Activated CD4-positive, CD25-positive, alpha-beta regulatory T cell (primary cell): ENCODE results near the gene AFP.
"Not testable (repeated sequence)": the region's sequence is repeated elsewhere in the genome, so short reads cannot be mapped to it uniquely, and the experiment has no call there.

Experiments
- DNase-seq, 4 experiments: peaks; one replicate each; lab custom pipeline; 2025; lab: John Stamatoyannopoulos, UW

Gene AFP

DNA sequence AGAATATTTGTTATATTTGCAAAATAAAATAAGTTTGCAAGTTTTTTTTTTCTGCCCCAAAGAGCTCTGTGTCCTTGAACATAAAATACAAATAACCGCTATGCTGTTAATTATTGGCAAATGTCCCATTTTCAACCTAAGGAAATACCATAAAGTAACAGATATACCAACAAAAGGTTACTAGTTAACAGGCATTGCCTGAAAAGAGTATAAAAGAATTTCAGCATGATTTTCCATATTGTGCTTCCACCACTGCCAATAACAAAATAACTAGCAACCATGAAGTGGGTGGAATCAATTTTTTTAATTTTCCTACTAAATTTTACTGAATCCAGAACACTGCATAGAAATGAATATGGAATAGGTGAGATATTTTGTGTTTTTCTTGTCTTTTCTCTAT, at the start of gene AFP:
AFP (plus strand) TSS at position 238 of the 400 bp plus-strand sequence; CDS start at position 280, 42 bp downstream.
- DNase-seq, result no peak

DNA sequence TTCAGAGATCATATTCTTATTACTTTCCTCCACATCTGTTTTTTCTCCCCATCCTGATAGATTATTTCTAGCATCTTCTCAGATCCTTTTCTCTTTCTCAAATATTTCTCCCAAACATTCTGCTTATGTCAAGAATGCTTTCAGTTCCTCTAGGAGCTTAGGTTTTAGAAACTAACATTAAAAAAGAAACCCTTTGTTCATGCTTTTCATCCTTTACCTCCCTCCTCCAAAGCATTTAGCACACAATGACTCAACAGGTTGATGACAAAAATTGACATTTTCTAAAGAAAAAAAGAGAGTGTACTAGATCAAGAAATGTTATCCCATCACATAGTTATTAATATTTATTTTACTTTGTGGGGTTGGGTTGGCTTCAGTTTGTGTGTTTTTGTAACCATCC, 48.5 kb upstream of the AFP start:
- DNase-seq, result no peak

DNA sequence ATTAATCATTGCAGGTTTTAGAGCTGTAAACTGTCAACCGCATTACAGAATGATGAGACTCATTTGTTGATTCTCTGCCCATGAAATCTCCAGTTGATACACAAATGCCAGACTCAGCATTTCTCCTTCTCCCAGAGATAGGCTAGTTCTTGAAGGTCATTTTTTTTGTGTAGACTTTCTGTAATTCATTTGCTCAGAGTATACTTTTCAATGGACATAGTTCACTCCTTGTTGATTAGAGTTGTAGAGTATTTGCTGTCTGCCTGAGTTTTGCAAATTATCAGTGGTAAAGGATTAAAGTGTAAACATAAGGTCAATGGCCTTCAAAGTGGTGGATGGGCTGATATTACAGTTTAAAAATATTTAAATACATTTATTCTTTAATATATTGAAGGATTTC, 47.1 kb upstream of the AFP start:
- no peak for DNase-seq

DNA sequence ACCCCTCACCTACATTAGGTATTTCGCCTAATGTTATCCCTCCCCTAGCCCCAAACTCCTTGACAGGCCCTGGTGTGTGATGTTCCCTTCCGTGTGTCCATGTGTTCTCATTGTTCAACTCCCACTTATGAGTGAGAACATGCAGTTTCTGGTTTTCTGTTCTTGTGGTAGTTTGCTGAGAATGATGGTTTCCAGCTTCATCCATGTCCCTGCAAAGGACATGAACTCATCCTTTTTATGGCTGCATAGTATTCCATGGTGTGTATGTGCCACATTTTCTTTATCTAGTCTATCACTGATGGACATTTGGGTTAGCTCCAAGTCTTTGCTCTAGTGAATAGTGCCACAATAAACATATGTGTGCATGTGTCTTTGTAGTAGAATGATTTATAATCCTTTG, 46.4 kb upstream of the AFP start:
- DNase-seq, result not testable (repeated sequence)

DNA sequence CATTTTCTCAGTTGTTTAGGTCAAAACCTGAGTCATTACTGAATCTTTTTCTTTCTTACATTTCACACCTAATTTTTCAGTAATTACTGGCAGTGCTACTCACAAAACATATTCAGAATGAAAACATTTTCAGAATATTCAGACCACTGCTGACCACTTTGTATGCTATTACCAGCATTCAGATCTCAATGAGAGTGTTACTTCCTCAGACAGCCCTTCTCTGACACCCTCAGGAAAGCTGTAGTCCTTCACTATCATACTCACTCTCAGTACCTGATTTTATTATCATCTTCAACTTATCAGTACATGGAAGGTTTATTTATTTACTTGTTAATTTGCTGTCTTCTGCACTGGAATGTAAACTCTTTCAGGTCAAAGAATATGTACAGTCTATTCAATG, 44.2 kb upstream of the AFP start:
- DNase-seq, result no peak

DNA sequence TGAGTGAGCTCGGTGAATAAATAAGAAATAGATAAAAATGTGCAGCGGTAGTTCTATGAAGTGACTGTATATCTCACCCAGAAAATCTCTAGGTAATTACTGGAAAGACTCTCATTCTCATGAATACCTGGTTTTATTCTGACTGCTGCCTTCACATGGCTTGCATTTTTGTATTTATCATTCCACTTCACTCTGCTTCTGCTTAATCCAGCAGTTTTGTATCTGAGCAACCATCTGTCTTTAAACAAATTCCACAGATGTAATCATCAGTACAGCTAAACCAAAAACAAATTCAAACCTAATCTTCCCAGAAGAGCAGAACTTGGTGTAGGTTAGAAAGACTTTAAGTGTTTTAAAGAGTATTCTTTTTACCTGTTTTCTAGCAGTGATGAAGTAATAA, 43.1 kb upstream of the AFP start:
- no peak for DNase-seq

DNA sequence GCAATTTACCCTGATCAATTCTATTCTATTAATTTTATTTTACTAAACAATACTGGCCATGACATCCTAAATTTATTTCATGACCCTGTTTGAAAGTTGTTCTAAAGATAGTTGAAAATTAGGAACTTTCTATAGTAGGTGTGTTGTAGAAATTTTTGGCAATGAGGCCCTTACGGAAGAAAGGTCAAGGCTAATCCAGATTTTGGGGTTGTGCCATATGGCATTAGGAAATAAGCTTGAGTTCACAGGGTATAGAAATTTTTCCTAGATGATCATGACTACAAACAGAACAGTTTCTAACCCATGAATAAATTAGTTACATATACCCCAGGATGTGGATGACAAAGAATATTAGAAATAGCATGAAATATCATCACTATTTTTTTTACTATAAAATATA, 39.7 kb upstream of the AFP start:
- DNase-seq, result no peak

DNA sequence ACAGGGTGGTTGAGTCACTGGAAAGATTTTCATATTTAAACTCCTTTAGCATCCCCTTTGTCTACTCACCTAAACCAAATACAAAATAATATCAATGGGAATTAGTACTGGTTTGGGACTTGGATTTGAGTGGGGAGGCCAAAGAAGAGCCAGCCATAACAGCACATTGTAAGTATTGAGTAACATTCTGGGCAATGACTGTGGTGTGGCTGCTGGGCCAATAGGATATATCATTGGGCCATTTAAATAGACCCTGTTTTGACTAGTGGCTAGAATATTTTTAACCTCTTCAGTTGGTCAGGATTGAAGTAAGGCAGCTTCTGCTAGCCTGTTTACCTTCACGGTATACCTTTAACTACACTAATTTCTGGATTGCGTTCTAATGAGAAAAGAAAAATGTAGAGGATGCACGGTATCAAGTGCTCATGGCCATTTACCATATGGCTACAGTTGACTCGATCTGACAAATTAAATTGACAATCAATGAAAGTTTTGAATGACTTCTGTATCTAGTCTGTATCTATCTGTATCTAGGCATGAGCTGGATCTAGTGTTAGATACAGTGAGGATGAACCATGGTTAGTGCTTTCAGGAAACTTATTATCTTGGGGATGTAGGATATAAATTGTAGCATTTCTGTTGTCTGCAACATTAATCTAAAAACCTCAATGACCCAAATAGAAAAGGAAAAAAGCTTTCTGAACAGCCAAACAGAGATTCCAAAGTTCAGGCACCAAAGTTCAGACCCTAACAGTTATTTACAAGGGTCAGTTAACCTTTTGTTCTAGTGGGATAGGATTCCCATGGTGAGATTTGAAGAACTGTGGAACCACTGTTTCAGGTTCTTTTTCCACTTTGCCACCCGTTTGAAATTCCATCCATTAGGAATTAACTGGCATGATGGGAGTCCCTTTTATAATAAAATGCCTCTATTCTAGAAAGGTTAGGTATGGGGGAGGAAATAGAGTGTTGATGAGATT, 38.7 kb upstream of the AFP start:
- DNase-seq, result no peak

DNA sequence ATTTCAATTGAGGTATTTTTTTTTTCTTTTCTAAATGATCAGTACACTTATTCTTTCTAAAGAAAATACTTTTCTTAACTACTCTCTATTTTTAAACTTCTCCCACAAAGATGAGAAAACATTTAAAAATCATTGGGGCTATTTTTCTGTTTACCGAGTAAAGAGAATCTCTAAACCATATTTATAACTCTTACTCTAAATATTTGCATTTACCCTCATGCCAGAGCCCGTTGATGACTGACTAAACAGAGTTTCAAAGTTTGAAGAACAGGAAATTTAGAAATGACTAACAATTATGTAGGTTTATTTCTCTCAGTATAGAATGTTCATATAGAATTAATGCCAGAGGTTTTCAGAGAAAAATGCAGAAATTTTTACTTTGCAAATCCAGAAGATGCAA, 34.6 kb upstream of the AFP start:
- no peak for DNase-seq

DNA sequence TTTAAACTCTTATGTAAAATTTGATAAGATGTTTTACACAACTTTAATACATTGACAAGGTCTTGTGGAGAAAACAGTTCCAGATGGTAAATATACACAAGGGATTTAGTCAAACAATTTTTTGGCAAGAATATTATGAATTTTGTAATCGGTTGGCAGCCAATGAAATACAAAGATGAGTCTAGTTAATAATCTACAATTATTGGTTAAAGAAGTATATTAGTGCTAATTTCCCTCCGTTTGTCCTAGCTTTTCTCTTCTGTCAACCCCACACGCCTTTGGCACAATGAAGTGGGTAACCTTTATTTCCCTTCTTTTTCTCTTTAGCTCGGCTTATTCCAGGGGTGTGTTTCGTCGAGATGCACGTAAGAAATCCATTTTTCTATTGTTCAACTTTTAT, 32.0 kb upstream of the AFP start, which contains the start of gene ALB:
ALB (plus strand) TSS at position 246 of the 400 bp plus-strand sequence; CDS start at position 287, 41 bp downstream.
- DNase-seq, result no peak

DNA sequence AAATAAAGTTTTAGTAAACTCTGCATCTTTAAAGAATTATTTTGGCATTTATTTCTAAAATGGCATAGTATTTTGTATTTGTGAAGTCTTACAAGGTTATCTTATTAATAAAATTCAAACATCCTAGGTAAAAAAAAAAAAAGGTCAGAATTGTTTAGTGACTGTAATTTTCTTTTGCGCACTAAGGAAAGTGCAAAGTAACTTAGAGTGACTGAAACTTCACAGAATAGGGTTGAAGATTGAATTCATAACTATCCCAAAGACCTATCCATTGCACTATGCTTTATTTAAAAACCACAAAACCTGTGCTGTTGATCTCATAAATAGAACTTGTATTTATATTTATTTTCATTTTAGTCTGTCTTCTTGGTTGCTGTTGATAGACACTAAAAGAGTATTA, 31.6 kb upstream of the AFP start:
- no peak for DNase-seq

DNA sequence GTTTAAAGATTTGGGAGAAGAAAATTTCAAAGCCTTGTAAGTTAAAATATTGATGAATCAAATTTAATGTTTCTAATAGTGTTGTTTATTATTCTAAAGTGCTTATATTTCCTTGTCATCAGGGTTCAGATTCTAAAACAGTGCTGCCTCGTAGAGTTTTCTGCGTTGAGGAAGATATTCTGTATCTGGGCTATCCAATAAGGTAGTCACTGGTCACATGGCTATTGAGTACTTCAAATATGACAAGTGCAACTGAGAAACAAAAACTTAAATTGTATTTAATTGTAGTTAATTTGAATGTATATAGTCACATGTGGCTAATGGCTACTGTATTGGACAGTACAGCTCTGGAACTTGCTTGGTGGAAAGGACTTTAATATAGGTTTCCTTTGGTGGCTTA, 30.9 kb upstream of the AFP start:
- no peak for DNase-seq

DNA sequence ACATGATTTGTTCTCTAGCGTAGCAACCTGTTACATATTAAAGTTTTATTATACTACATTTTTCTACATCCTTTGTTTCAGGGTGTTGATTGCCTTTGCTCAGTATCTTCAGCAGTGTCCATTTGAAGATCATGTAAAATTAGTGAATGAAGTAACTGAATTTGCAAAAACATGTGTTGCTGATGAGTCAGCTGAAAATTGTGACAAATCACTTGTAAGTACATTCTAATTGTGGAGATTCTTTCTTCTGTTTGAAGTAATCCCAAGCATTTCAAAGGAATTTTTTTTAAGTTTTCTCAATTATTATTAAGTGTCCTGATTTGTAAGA, 29.5 kb upstream of the AFP start:
- no peak for DNase-seq

DNA sequence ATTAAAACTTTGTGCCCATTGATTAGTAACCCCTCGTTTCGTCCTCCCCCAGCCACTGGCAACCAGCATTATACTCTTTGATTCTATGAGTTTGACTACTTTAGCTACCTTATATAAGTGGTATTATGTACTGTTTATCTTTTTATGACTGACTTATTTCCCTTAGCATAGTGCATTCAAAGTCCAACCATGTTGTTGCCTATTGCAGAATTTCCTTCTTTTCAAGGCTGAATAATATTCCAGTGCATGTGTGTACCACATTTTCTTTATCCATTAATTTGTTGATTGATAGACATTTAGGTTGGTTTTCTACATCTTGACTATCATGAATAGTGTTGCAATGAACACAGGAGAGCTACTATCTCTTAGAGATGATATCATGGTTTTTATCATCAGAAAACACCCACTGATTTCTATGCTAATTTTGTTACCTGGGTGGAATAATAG, 28.8 kb upstream of the AFP start:
- DNase-seq, result no peak

DNA sequence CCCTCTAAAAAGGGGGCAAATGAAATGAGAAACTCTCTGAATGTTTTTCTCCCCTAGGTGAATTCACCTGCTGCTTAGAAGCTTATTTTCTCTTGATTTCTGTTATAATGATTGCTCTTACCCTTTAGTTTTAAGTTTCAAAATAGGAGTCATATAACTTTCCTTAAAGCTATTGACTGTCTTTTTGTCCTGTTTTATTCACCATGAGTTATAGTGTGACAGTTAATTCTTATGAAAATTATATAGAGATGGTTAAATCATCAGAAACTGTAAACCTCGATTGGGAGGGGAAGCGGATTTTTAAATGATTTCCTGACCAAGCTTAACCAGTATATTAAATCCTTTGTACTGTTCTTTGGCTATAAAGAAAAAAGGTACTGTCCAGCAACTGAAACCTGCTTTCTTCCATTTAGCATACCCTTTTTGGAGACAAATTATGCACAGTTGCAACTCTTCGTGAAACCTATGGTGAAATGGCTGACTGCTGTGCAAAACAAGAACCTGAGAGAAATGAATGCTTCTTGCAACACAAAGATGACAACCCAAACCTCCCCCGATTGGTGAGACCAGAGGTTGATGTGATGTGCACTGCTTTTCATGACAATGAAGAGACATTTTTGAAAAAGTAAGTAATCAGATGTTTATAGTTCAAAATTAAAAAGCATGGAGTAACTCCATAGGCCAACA, 27.7 kb upstream of the AFP start:
- DNase-seq, result no peak

DNA sequence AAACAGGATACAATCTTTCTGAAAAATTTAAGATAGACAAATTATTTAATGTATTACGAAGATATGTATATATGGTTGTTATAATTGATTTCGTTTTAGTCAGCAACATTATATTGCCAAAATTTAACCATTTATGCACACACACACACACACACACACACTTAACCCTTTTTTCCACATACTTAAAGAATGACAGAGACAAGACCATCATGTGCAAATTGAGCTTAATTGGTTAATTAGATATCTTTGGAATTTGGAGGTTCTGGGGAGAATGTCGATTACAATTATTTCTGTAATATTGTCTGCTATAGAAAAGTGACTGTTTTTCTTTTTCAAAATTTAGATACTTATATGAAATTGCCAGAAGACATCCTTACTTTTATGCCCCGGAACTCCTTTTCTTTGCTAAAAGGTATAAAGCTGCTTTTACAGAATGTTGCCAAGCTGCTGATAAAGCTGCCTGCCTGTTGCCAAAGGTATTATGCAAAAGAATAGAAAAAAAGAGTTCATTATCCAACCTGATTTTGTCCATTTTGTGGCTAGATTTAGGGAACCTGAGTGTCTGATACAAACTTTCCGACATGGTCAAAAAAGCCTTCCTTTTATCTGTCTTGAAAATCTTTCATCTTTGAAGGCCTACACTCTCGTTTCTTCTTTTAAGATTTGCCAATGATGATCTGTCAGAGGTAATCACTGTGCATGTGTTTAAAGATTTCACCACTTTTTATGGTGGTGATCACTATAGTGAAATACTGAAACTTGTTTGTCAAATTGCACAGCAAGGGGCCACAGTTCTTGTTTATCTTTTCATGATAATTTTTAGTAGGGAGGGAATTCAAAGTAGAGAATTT, 26.8 kb upstream of the AFP start:
- DNase-seq, result no peak

DNA sequence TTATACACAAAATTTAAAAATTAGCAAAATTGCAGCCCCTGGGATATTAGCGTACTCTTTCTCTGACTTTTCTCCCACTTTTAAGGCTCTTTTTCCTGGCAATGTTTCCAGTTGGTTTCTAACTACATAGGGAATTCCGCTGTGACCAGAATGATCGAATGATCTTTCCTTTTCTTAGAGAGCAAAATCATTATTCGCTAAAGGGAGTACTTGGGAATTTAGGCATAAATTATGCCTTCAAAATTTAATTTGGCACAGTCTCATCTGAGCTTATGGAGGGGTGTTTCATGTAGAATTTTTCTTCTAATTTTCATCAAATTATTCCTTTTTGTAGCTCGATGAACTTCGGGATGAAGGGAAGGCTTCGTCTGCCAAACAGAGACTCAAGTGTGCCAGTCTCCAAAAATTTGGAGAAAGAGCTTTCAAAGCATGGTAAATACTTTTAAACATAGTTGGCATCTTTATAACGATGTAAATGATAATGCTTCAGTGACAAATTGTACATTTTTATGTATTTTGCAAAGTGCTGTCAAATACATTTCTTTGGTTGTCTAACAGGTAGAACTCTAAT, 26.0 kb upstream of the AFP start:
- no peak for DNase-seq

DNA sequence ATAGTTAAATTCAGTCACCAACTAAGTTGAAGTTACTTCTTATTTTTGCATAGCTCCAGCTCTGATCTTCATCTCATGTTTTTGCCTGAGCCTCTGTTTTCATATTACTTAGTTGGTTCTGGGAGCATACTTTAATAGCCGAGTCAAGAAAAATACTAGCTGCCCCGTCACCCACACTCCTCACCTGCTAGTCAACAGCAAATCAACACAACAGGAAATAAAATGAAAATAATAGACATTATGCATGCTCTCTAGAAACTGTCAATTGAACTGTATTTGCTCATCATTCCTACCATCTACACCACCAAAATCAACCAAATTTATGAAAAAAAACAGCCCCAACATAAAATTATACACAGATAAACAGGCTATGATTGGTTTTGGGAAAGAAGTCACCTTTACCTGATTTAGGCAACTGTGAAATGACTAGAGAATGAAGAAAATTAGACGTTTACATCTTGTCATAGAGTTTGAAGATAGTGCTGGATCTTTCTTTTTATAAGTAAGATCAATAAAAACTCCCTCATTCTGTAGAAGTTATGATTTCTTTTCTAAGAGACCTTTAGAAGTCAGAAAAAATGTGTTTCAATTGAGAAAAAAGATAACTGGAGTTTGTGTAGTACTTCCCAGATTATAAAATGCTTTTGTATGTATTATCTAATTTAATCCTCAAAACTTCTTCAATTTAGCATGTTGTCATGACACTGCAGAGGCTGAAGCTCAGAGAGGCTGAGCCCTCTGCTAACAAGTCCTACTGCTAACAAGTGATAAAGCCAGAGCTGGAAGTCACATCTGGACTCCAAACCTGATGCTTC, 24.9 kb upstream of the AFP start:
- no peak for DNase-seq

DNA sequence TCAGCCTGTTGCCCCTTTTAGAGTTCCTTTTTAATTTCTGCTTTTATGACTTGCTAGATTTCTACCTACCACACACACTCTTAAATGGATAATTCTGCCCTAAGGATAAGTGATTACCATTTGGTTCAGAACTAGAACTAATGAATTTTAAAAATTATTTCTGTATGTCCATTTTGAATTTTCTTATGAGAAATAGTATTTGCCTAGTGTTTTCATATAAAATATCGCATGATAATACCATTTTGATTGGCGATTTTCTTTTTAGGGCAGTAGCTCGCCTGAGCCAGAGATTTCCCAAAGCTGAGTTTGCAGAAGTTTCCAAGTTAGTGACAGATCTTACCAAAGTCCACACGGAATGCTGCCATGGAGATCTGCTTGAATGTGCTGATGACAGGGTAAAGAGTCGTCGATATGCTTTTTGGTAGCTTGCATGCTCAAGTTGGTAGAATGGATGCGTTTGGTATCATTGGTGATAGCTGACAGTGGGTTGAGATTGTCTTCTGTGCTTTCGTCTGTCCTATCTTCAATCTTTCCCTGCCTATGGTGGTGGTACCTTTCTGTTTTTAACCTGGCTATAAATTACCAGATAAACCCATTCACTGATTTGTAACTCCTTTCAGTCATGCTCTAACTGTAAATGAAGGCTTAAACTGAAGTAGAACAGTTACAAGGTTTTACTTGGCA, 24.1 kb upstream of the AFP start:
- no peak for DNase-seq

DNA sequence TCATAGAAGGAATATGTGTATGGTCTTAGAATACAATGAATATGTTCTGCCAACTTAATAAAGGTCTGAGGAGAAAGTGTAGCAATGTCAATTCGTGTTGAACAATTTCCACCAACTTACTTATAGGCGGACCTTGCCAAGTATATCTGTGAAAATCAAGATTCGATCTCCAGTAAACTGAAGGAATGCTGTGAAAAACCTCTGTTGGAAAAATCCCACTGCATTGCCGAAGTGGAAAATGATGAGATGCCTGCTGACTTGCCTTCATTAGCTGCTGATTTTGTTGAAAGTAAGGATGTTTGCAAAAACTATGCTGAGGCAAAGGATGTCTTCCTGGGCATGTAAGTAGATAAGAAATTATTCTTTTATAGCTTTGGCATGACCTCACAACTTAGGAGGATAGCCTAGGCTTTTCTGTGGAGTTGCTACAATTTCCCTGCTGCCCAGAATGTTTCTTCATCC, 22.7 kb upstream of the AFP start:
- no peak for DNase-seq

DNA sequence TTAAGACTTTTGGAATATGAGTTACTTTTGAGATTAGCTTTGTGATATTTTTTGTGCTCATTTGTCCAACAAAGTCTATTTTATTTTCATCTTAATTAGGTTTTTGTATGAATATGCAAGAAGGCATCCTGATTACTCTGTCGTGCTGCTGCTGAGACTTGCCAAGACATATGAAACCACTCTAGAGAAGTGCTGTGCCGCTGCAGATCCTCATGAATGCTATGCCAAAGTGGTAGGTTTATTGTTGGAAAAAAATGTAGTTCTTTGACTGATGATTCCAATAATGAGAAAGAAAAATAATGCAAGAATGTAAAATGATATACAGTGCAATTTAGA, 21.1 kb upstream of the AFP start:
- no peak for DNase-seq
